Upper lobe of left lung (tissue), 6 donors: Measurements from ENCODE around the gene HK3. TPM values are rescaled to one million over a fixed set of nuclear protein-coding genes. Genes with fewer than 3 reads are reported as not detected.

Source experiments
- ATAC-seq, 2 donors: fragments of 200-7000 bp; cut with Tn5 transposase; one replicate each; pipeline ENCODE4 v1.9.1; 2022; ENCODE audit warnings: mild to moderate bottlenecking in 2 of 2, moderate library complexity in 2 of 2; ENCODE audit not compliant: low FRiP score in 2 of 2
- DNase-seq, 2 donors: peaks; one replicate each; pipeline ENCODE4 v3.0.0-alpha.2; 2019 to 2020
- H3K27ac ChIP-seq, 4 donors: fragments of 200-600 bp; sonication (generic); one replicate each; pipeline ENCODE4 v1.5.1; 2016 to 2019
- H3K27me3 ChIP-seq, 4 donors: fragments of 200-600 bp; sonication (generic); one replicate each; pipeline ENCODE4 v1.5.1; 2017 to 2019
- H3K36me3 ChIP-seq, 4 donors: fragments of 200-600 bp; sonication (generic); one replicate each; pipeline ENCODE4 v1.5.1; 2016 to 2019
- H3K4me1 ChIP-seq, 4 donors: fragments of 200-600 bp; sonication (generic); one replicate each; pipeline ENCODE4 v1.5.1; 2018 to 2019
- H3K4me3 ChIP-seq, 4 donors: fragments of 200-600 bp; sonication (generic); one replicate each; pipeline ENCODE4 v1.5.1; 2017 to 2019; ENCODE audit warnings: mild to moderate bottlenecking in 2 of 4, moderate library complexity in 1 of 4
- H3K9me3 ChIP-seq, 4 donors: fragments of 200-600 bp; sonication (generic); one replicate each; pipeline ENCODE4 v1.5.1; 2018 to 2019
- CTCF ChIP-seq, 6 experiments: fragments of 450-650 bp in 4 of 6; fragments of 200-600 bp in 2 of 6; sonication (generic) in 2 of 6; IDR thresholded peaks; one replicate each; pipeline ENCODE4 v1.5.1; 2016 to 2019; ENCODE audit warnings: antibody characterized with exemption in 6 of 6
- EP300 ChIP-seq, 4 donors: sonication (generic); formaldehyde crosslinking; IDR thresholded peaks; one replicate each; pipeline ENCODE4 v1.5.1; 2017; ENCODE audit warnings: antibody characterized with exemption in 4 of 4, control low read depth in 2 of 4
- POLR2A ChIP-seq, 4 donors: fragments of 450-650 bp; IDR thresholded peaks; one replicate each; pipeline ENCODE4 v1.5.1; 2016 to 2017; ENCODE audit warnings: antibody characterized with exemption in 4 of 4, mild to moderate bottlenecking in 2 of 4
- POLR2AphosphoS5 ChIP-seq, 2 donors: sonication (generic); formaldehyde crosslinking; IDR thresholded peaks; one replicate each; pipeline ENCODE4 v1.5.1; 2017; ENCODE audit warnings: antibody characterized with exemption in 2 of 2
- WGBS, 2 donors: methylation state at CpG; one replicate each; pipeline ENCODE4 v1.1.5; 2017 to 2018; 5-methylcytosine and 5-hydroxymethylcytosine counted together
- total RNA-seq, 6 donors: library from RNA; depleted of rRNA in 4 of 6; stranded (reverse); fragments of >200 nt in 4 of 6; gene quantifications; one replicate each; pipeline versions ENCODE4 v1.1.0 to v1.2.1, GENCODE V29; 2016 to 2021
- donor health status: DM: no; HTN: no; CAD: no; lungs with moderate emphysema.
- donor health status: DM: no; HTN: yes; CAD: no; lungs with severe emphysema.

HK3 gene
- total RNA-seq, 6 donors from 2014 or later, result 16.0 to 106 (median 66.4) TPM

GRCh38 chr5:176847726-176848290 lies 51.3 kb downstream of the HK3 start:
- WGBS, 2 donors, result 76 to 81% methylated on average over 6 to 13 of the region's 13 CpGs
- H3K27me3 ChIP-seq, result peaks cover 0 to 4% (median 0%) of the 10 kb centered on the region in 4 donors

GRCh38 chr5:176847148-176847547 lies 52.0 kb downstream of the HK3 start:
- ATAC-seq (no peak), DNase-seq (no peak)
- Histone ChIP-seq H3K27ac (no peak overlapping the region), H3K4me1 (no peaks in the 10 kb centered on the region), H3K36me3 (no peaks in the 10 kb centered on the region), H3K9me3 (no peaks in the 10 kb centered on the region), H3K4me3 (no peak overlapping the region), H3K27me3 (peaks cover 0 to 4% (median 0%) of the 10 kb centered on the region in 4 donors)
- WGBS, 2 donors, result 39 to 63% methylated on average over 7 to 18 of the region's 18 CpGs
- no peak for TF ChIP-seq POLR2A (IDR thresholded peaks at IDR 0.05)
- TF ChIP-seq CTCF (IDR thresholded peaks at IDR 0.05), result no peak
- no peak for TF ChIP-seq EP300 (IDR thresholded peaks at IDR 0.05)
- no peak for TF ChIP-seq POLR2AphosphoS5 (IDR thresholded peaks at IDR 0.05)

More at GRCh38 chr5:176847726-176848290, 51.3 kb downstream of the HK3 start:
- DNase-seq, result no peak
- Histone ChIP-seq H3K9me3 (no peaks in the 10 kb centered on the region), H3K4me1 (no peaks in the 10 kb centered on the region), H3K4me3 (no peak overlapping the region), H3K27ac (no peak overlapping the region), H3K36me3 (no peaks in the 10 kb centered on the region)
- ATAC-seq, result no peak
- TF ChIP-seq POLR2A (IDR thresholded peaks at IDR 0.05) (no peak), EP300 (IDR thresholded peaks at IDR 0.05) (no peak), CTCF (IDR thresholded peaks at IDR 0.05) (no peak), POLR2AphosphoS5 (IDR thresholded peaks at IDR 0.05) (no peak)

DNA sequence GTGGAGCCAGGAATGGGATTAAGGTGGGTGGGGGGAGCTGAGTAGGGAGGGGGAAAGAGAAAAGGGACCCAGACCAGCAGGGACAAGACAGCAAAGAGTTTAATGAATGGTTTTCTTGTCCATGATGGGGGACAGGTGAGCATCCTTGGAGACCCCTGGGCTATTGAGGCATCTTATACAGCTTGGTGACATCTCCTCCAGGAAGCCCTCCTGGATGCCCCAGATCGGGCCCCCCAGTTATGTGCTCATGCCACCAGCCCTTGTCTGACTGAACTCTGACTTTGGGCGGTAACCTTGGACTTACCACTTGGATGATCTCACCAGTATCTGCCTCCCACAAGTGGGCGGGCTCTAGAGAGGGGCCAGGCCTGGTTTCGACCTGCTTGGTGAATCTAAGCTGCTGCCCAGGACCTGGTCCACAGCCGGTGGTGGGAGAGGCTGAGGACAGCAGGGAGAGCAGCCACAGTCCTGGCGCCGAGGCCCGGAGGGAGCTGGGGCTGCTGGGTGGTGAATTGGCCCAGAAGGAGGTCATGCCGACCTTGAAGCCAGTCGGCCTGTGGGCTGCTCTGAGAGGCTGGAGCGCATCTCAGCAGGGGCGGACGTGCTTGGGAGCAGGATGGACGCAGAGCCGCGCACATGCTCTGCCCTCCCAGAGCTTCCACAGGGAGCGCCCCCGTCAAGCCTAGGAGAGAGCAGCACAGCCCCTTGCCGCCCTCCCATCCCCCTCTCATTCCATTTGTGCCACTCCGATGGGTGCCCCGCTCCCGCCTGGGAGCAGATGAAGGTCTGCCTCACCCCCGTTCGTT lies 52.6 kb downstream of the HK3 start:
- Histone ChIP-seq H3K9me3 (no peaks in the 10 kb centered on the region), H3K36me3 (no peaks in the 10 kb centered on the region), H3K27me3 (peaks cover 0 to 4% (median 0%) of the 10 kb centered on the region in 4 donors), H3K4me3 (no peak overlapping the region), H3K4me1 (no peaks in the 10 kb centered on the region), H3K27ac (no peak overlapping the region)
- ATAC-seq, result no peak
- TF ChIP-seq POLR2AphosphoS5 (IDR thresholded peaks at IDR 0.05) (no peak), CTCF (IDR thresholded peaks at IDR 0.05) (no peak), POLR2A (IDR thresholded peaks at IDR 0.05) (no peak), EP300 (IDR thresholded peaks at IDR 0.05) (no peak)
- WGBS, 2 donors, result 29 to 52% methylated on average over 8 to 18 of the region's 24 CpGs
- DNase-seq, result peak in 1 of 2 donors; percentile 62

DNA sequence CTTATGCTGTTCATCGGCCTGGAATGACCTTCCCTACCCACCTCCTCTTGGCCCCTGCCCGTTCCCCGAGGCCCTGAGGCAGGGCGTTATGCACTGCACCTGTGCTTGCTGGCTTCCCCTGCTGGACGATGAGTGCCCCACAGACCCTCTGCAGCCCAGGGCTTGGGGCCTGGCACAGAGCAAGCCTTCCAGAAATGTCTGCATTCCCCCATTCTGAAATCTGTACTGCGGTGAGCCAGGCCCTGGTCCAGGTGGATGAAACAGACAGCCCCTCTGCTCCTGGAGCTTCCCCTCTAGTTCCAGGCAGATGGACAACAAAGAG lies 53.8 kb downstream of the HK3 start:
- Histone ChIP-seq H3K27ac (no peak overlapping the region), H3K27me3 (peaks cover 0 to 4% (median 0%) of the 10 kb centered on the region in 4 donors), H3K4me3 (no peak overlapping the region), H3K36me3 (no peaks in the 10 kb centered on the region), H3K4me1 (no peaks in the 10 kb centered on the region), H3K9me3 (no peaks in the 10 kb centered on the region)
- ATAC-seq (no peak), DNase-seq (no peak)
- 50 to 62% methylated on average over 6 of the region's 6 CpGs for WGBS, 2 donors
- TF ChIP-seq POLR2A (IDR thresholded peaks at IDR 0.05), result no peak
- TF ChIP-seq CTCF (IDR thresholded peaks at IDR 0.05), result no peak
- no peak for TF ChIP-seq EP300 (IDR thresholded peaks at IDR 0.05)
